Kasumi-1 (cell line): ENCODE data around the gene P2RX5.

ENCODE experiments used
- DNase-seq, 2 experiments: peaks; one replicate each; lab custom pipeline; 2025; lab: John Stamatoyannopoulos, UW

Gene P2RX5

GRCh38 chr17:3657588-3657869 lies 38.4 kb downstream of the P2RX5 start:
- DNase-seq: no peak

- no peak for DNase-seq
Observed at GRCh38 chr17:3656755-3657587, 39.0 kb downstream of the P2RX5 start.

GRCh38 chr17:3656353-3656752 lies 39.6 kb downstream of the P2RX5 start:
- DNase-seq: no peak

- DNase-seq: no peak
Observed at GRCh38 chr17:3655766-3656165, 40.2 kb downstream of the P2RX5 start.

GRCh38 chr17:3647769-3648555 lies 48.0 kb downstream of the P2RX5 start:
- DNase-seq: peak; percentile 28 to 36

- DNase-seq: no peak
Observed at GRCh38 chr17:3647251-3647650, 48.7 kb downstream of the P2RX5 start.

GRCh38 chr17:3645310-3645709 lies 50.6 kb downstream of the P2RX5 start:
- DNase-seq: no peak

GRCh38 chr17:3643889-3644349 lies 52.0 kb downstream of the P2RX5 start:
- DNase-seq: no peak

- DNase-seq: no peak
Observed at GRCh38 chr17:3641717-3642486, 54.1 kb downstream of the P2RX5 start.

GRCh38 chr17:3641014-3641413 lies 54.9 kb downstream of the P2RX5 start:
- no peak for DNase-seq

GRCh38 chr17:3639981-3640596 lies 55.9 kb downstream of the P2RX5 start:
- DNase-seq: peak; percentile 39 to 55

- DNase-seq: peak in 1 of 2 experiments; percentile 4
Observed at GRCh38 chr17:3636908-3637373, 59.0 kb downstream of the P2RX5 start.

- peak; percentile 65 to 82 for DNase-seq
Observed at GRCh38 chr17:3636154-3636907, 59.6 kb downstream of the P2RX5 start, which contains the start of the genes CTNS and SHPK. CTNS (plus strand) TSS chr17:3636760; CDS start chr17:3640207, 3,447 bp downstream. SHPK (minus strand) TSS chr17:3636250; CDS start chr17:3636219, 31 bp downstream.

- DNase-seq: no peak
Observed at GRCh38 chr17:3635474-3636153, 60.3 kb downstream of the P2RX5 start.

GRCh38 chr17:3632287-3632686 lies 63.7 kb downstream of the P2RX5 start:
- no peak for DNase-seq

GRCh38 chr17:3630781-3631180 lies 65.2 kb downstream of the P2RX5 start:
- peak; percentile 34 to 39 for DNase-seq

GRCh38 chr17:3627769-3628167 lies 68.2 kb downstream of the P2RX5 start:
- no peak for DNase-seq

GRCh38 chr17:3626831-3627768 lies 68.9 kb downstream of the P2RX5 start:
- no peak for DNase-seq
